HEK293T (cell line): ENCODE data around the gene BCL2.

Experiments
- FOXK2 ChIP-seq: fragments of 450-650 bp; IDR thresholded peaks from 2 replicates; pipeline ENCODE4 v1.6.1; 2016; ENCODE audit warnings: mild to moderate bottlenecking
- L3MBTL2 ChIP-seq: fragments of 450-650 bp; conservative IDR thresholded peaks from 2 replicates; pipeline ENCODE4 v1.6.1; 2016; ENCODE audit warnings: mild to moderate bottlenecking

DNA sequence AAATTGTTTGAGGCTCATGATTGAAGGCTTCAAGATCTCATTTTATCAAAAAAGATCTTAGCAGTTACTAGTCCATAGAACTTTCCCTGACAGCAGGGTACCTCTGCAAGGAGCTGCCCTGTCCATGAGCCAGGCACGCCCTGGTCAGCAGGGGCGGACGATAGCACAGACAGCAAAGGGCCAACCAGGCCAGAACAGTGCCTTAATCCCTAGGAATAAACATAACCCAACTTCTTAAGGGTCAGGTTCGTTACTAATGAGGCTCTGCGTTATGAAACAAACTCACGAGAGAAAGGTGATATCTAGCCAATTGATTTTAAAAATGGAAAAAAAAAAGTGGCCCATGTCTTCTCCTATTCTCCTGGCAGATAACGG is 59.2 kb downstream of the BCL2 start:
- no peak for TF ChIP-seq FOXK2
- no peak for TF ChIP-seq L3MBTL2
